H9 (cell line): Measurements from ENCODE around the gene CLDN10. TPM values are rescaled to one million over a fixed set of nuclear protein-coding genes. Genes with fewer than 3 reads are reported as not detected.

Source experiments
- DNase-seq: peaks from one replicate; pipeline ENCODE4 v3.0.0-alpha.2; 2017
- H2AFZ ChIP-seq: one replicate; pipeline ENCODE4 v1.6.1; 2013; ENCODE audit warnings: mild to moderate bottlenecking, low read length, control low read depth, moderate library complexity
- H2AK5ac ChIP-seq: 2 replicates; pipeline ENCODE4 v1.6.1; 2013; ENCODE audit warnings: low read length, control low read depth, mixed read lengths; ENCODE audit not compliant: insufficient read length
- H2BK120ac ChIP-seq: one replicate; pipeline ENCODE4 v1.6.1; 2013; ENCODE audit warnings: low read depth, mild to moderate bottlenecking, low read length, control low read depth, inconsistent platforms; ENCODE audit not compliant: poor library complexity, severe bottlenecking
- H2BK12ac ChIP-seq: 2 replicates; pipeline ENCODE4 v1.6.1; 2013; ENCODE audit warnings: low read length, control low read depth, mixed read lengths, low read depth; ENCODE audit not compliant: insufficient read length
- H2BK15ac ChIP-seq: 2 replicates; pipeline ENCODE4 v1.6.1; 2013; ENCODE audit warnings: low read depth, low read length, control low read depth
- H2BK20ac ChIP-seq: one replicate; pipeline ENCODE4 v1.6.1; 2013; ENCODE audit warnings: low read depth, mild to moderate bottlenecking, low read length, control low read depth, inconsistent platforms; ENCODE audit not compliant: poor library complexity, severe bottlenecking
- H2BK5ac ChIP-seq: 2 replicates; pipeline ENCODE4 v1.6.1; 2013; ENCODE audit warnings: low read length, control low read depth, mixed read lengths; ENCODE audit not compliant: insufficient read length
- H3K14ac ChIP-seq: 2 replicates; pipeline ENCODE4 v1.6.1; 2013; ENCODE audit warnings: low read length, control low read depth; ENCODE audit not compliant: insufficient read depth
- H3K18ac ChIP-seq: 2 replicates; pipeline ENCODE4 v1.6.1; 2013; ENCODE audit warnings: low read depth, mild to moderate bottlenecking, mixed read lengths, low read length, control low read depth; ENCODE audit not compliant: insufficient read length
- H3K23ac ChIP-seq: 2 replicates; pipeline ENCODE4 v1.6.1; 2013; ENCODE audit warnings: low read length, control low read depth, mixed read lengths, low read depth; ENCODE audit not compliant: insufficient read length
- H3K23me2 ChIP-seq: 2 replicates; pipeline ENCODE4 v1.6.1; 2013; ENCODE audit warnings: low read depth, mild to moderate bottlenecking, mixed read lengths, low read length, control low read depth; ENCODE audit not compliant: insufficient read length, poor library complexity, severe bottlenecking
- H3K27ac ChIP-seq: 2 replicates; pipeline ENCODE4 v1.5.1; 2013; ENCODE audit warnings: low read length, control low read depth, mixed read lengths, low read depth; ENCODE audit not compliant: insufficient read length
- H3K27me3 ChIP-seq: 2 replicates; pipeline ENCODE4 v1.6.1; 2013; ENCODE audit warnings: low read length, control low read depth, inconsistent platforms; ENCODE audit not compliant: insufficient read depth
- H3K4ac ChIP-seq: 2 replicates; pipeline ENCODE4 v1.6.1; 2013; ENCODE audit warnings: low read depth, mild to moderate bottlenecking, control low read depth, inconsistent platforms, low read length, moderate library complexity
- H3K4me1 ChIP-seq: 2 replicates; pipeline ENCODE4 v1.6.1; 2013; ENCODE audit warnings: low read length, control low read depth, inconsistent platforms; ENCODE audit not compliant: insufficient read depth
- H3K4me2 ChIP-seq: 2 replicates; pipeline ENCODE4 v1.6.1; 2013; ENCODE audit warnings: low read length, control low read depth, mixed read lengths; ENCODE audit not compliant: insufficient read length, insufficient read depth
- H3K56ac ChIP-seq: 2 replicates; pipeline ENCODE4 v1.6.1; 2013; ENCODE audit warnings: low read depth, mild to moderate bottlenecking, mixed read lengths, low read length, control low read depth; ENCODE audit not compliant: insufficient read length
- H3K79me1 ChIP-seq: 2 replicates; pipeline ENCODE4 v1.6.1; 2013; ENCODE audit warnings: low read depth, mild to moderate bottlenecking, moderate library complexity, low read length, control low read depth, inconsistent platforms; ENCODE audit not compliant: insufficient read depth, poor library complexity, severe bottlenecking
- H3K79me2 ChIP-seq: 2 replicates; pipeline ENCODE4 v1.6.1; 2013; ENCODE audit warnings: low read length, control low read depth, inconsistent platforms; ENCODE audit not compliant: insufficient read depth
- H3K9ac ChIP-seq: 2 replicates; pipeline ENCODE4 v1.6.1; 2013; ENCODE audit warnings: low read length, control low read depth, mixed read lengths; ENCODE audit not compliant: insufficient read length; ENCODE audit errors: extremely low read depth
- H3K9me3 ChIP-seq: one replicate; pipeline ENCODE4 v1.6.1; 2013; ENCODE audit warnings: low read depth, low read length, inconsistent platforms; ENCODE audit not compliant: control insufficient read depth
- H3T11ph ChIP-seq: one replicate; pipeline ENCODE4 v1.6.1; 2013; ENCODE audit warnings: mild to moderate bottlenecking, low read length, control low read depth, inconsistent platforms
- H4K20me1 ChIP-seq: one replicate; pipeline ENCODE4 v1.6.1; 2013; ENCODE audit not compliant: control insufficient read depth, insufficient read length, insufficient read depth
- H4K5ac ChIP-seq: 2 replicates; pipeline ENCODE4 v1.6.1; 2013; ENCODE audit warnings: low read depth, mild to moderate bottlenecking, mixed read lengths, low read length, control low read depth; ENCODE audit not compliant: insufficient read length
- H4K8ac ChIP-seq: replicated peaks from 2 replicates; pipeline ENCODE4 v1.6.1; 2013; ENCODE audit warnings: low read length, control low read depth, mixed read lengths, low read depth; ENCODE audit not compliant: insufficient read length
- H4K91ac ChIP-seq: 2 replicates; pipeline ENCODE4 v1.6.1; 2013; ENCODE audit warnings: low read depth, mild to moderate bottlenecking, moderate library complexity, mixed read lengths, low read length, control low read depth; ENCODE audit not compliant: insufficient read length
- H3K27ac Mint-ChIP-seq, 3 experiments: 2 replicates in 2 of 3; 3 replicates in 1 of 3; pipeline ENCODE4 v1.8.0; 2020 to 2021; ENCODE audit warnings: mixed read lengths in 3 of 3, mild to moderate bottlenecking in 1 of 3, moderate library complexity in 1 of 3
- H3K27me3 Mint-ChIP-seq: 2 replicates; pipeline ENCODE4 v1.8.0; 2021; ENCODE audit warnings: low read depth, mild to moderate bottlenecking, moderate library complexity, mixed read lengths
- H3K36me3 Mint-ChIP-seq, 3 experiments: 2 replicates in 2 of 3; 3 replicates in 1 of 3; pipeline ENCODE4 v1.8.0; 2020 to 2021; ENCODE audit warnings: low read depth in 3 of 3, mixed read lengths in 3 of 3; ENCODE audit not compliant: insufficient read depth in 1 of 3
- H3K4me1 Mint-ChIP-seq, 2 experiments: 2 replicates each; pipeline ENCODE4 v1.8.0; 2020; ENCODE audit warnings: mixed read lengths in 2 of 2
- H3K4me3 Mint-ChIP-seq, 2 experiments: 2 replicates in 1 of 2; 3 replicates in 1 of 2; pipeline ENCODE4 v1.8.0; 2020 to 2021; ENCODE audit warnings: mild to moderate bottlenecking in 2 of 2, mixed read lengths in 2 of 2, moderate library complexity in 1 of 2
- H3K9me3 Mint-ChIP-seq, 2 experiments: 2 replicates in 1 of 2; 3 replicates in 1 of 2; pipeline ENCODE4 v1.8.0; 2020; ENCODE audit warnings: mild to moderate bottlenecking in 2 of 2, mixed read lengths in 2 of 2, moderate library complexity in 1 of 2
- WGBS: extraction: QIAGEN DNeasy Blood & Tissue Kit; methylation state at CpG from one replicate; pipeline ENCODE4 v1.1.7; 2013; ENCODE audit warnings: missing lambda C conversion rate, low lambda C conversion rate, mixed read lengths; ENCODE audit not compliant: insufficient read length; ENCODE audit errors: extremely low coverage; 5-methylcytosine and 5-hydroxymethylcytosine counted together
- total RNA-seq: library from RNA; stranded (reverse); gene quantifications from 2 replicates; pipeline ENCODE4 v1.2.1, GENCODE V29; 2021
- TF ChIP-seq, protein P1 (sequence below): fragments of 200-600 bp; sonication (generic); conservative IDR thresholded peaks from 3 replicates; pipeline ENCODE4 v1.8.0; 2021; ENCODE audit warnings: antibody characterized with exemption, mild to moderate bottlenecking

The CLDN10 gene
- total RNA-seq, 1 experiment from 2014 or later = 20.7 TPM

DNA sequence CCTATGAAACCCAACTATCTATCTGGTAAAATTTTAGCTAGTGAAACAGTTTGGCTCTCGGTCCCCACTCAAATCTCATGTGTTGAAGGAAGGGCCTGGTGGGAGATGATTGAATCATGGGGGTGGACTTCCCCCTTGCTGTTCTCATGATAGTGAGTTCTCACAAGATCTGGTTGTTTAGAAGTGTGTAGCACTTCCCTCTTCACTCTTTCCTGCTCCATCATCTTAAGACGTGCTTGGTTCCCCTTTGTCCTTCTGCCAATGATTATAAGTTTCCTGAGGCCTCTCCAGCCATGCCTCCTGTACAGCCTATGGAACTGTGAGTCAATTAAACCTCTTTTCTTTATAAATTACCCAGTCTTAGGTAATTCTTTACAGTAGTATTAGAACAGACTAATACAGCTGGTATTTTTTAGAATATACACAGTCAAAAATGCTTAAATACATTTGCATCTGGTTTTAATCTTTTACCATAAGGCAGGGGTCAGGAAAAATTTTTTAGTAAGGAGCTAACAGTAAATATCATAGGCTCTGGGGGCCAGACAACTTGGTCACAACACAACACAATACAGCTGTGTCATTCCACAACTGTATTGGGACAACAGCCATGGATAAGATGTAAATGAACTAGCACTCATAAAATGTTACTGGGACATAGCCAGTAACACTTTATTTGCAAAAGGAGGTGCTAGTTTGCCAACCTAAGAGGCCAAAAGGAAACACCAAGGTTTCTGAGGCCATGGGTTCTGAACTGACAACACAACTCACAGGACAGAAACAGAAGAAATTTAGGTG, 67.7 kb downstream of the CLDN10 start:
- H2AK5ac ChIP-seq = no peak overlapping the region
- Mint-ChIP-seq H3K27ac (no peak overlapping the region; a peak in 1 of 7 replicates), H3K9me3 (no peaks in the 10 kb centered on the region), H3K27me3 (no peaks in the 10 kb centered on the region), H3K36me3 (peaks cover 43 to 79% (median 73%) of the 10 kb centered on the region in 3 experiments), H3K4me1 (peaks cover 6% of the 10 kb centered on the region in 2 experiments), H3K4me3 (no peak overlapping the region)
- H3K23me2 ChIP-seq = no peaks in the 10 kb centered on the region
- H2AFZ ChIP-seq = no peak overlapping the region
- H4K8ac ChIP-seq = no peak overlapping the region
- H4K20me1 ChIP-seq = no peaks in the 10 kb centered on the region
- H4K5ac ChIP-seq = no peak overlapping the region
- H3T11ph ChIP-seq = no peak overlapping the region
- no peak overlapping the region for H3K4ac ChIP-seq
- no peak overlapping the region for H2BK12ac ChIP-seq
- no peaks in the 10 kb centered on the region for H3K79me2 ChIP-seq
- no peak overlapping the region for H3K27ac ChIP-seq
- no peak overlapping the region for H3K9ac ChIP-seq
- no peaks in the 10 kb centered on the region for H3K79me1 ChIP-seq
- TF ChIP-seq, protein P1, sequence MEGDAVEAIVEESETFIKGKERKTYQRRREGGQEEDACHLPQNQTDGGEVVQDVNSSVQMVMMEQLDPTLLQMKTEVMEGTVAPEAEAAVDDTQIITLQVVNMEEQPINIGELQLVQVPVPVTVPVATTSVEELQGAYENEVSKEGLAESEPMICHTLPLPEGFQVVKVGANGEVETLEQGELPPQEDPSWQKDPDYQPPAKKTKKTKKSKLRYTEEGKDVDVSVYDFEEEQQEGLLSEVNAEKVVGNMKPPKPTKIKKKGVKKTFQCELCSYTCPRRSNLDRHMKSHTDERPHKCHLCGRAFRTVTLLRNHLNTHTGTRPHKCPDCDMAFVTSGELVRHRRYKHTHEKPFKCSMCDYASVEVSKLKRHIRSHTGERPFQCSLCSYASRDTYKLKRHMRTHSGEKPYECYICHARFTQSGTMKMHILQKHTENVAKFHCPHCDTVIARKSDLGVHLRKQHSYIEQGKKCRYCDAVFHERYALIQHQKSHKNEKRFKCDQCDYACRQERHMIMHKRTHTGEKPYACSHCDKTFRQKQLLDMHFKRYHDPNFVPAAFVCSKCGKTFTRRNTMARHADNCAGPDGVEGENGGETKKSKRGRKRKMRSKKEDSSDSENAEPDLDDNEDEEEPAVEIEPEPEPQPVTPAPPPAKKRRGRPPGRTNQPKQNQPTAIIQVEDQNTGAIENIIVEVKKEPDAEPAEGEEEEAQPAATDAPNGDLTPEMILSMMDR = no peak
- H3K14ac ChIP-seq = no peak overlapping the region
- no peak overlapping the region for H2BK20ac ChIP-seq
- no peaks in the 10 kb centered on the region for H3K4me1 ChIP-seq
- H2BK5ac ChIP-seq = no peak overlapping the region
- no peak overlapping the region for H3K56ac ChIP-seq
- H3K27me3 ChIP-seq = no peaks in the 10 kb centered on the region
- H2BK15ac ChIP-seq = no peak overlapping the region
- DNase-seq = no peak
- no peak overlapping the region for H4K91ac ChIP-seq
- no peak overlapping the region for H3K18ac ChIP-seq
- H2BK120ac ChIP-seq = no peak overlapping the region
- no peaks in the 10 kb centered on the region for H3K9me3 ChIP-seq
- WGBS = no CpG with 5 or more reads among the region's 2 CpGs
- no peak overlapping the region for H3K4me2 ChIP-seq
- H3K23ac ChIP-seq = no peak overlapping the region
